A549 (cell line): Measurements from ENCODE around the gene SEPTIN1. TPM values are rescaled to one million over a fixed set of nuclear protein-coding genes. Genes with fewer than 3 reads are reported as not detected.

Source experiments
- ATAC-seq, 2 experiments: fragments of 200-7000 bp in 1 of 2; fragments of >200 bp in 1 of 2; cut with Nextera tagmentation in 1 of 2; cut with Tn5 transposase in 1 of 2; 3 replicates each; pipeline versions ENCODE4 v1.8.0 to v1.9.1; 2018 to 2020; ENCODE audit warnings: mild to moderate bottlenecking in 1 of 2, moderate library complexity in 1 of 2
- CTCF ChIA-PET: fragments of 300-600 bp; sonication (Branson Sonifier 250); formaldehyde crosslinking; extraction: SDS; loops from one replicate; lab custom pipeline; 2021; ENCODE audit warnings: antibody characterized with exemption, inconsistent platforms; lab: Yijun Ruan, JAX
- POLR2A ChIA-PET: fragments of 350-600 bp; formaldehyde crosslinking; extraction: SDS; loops from one replicate; lab custom pipeline; 2021; ENCODE audit warnings: antibody characterized with exemption, inconsistent platforms; lab: Yijun Ruan, JAX
- DNase-seq, 2 experiments: peaks; one replicate each; pipeline versions ENCODE4 v3.0.0 to v3.0.0-alpha.2; 2011 to 2016; ENCODE audit warnings: low read depth in 1 of 2, low spot score in 1 of 2
- FAIRE-seq: peaks from 2 replicates; lab custom pipeline; 2011; peaks lifted over from hg19 to GRCh38; lab: Jason Lieb, UNC
- H3K27ac ChIP-seq, 2 experiments: fragments of >200 bp; sonication (Bioruptor Twin); formaldehyde crosslinking; 3 replicates each; pipeline ENCODE4 v1.5.1; 2016 to 2017
- H3K4me1 ChIP-seq: fragments of >200 bp; sonication (Bioruptor Twin); formaldehyde crosslinking; 3 replicates; pipeline ENCODE4 v1.6.1; 2016
- H3K4me2 ChIP-seq: fragments of >200 bp; sonication (Bioruptor Twin); formaldehyde crosslinking; 3 replicates; pipeline ENCODE4 v1.6.1; 2016
- H3K4me3 ChIP-seq: fragments of >200 bp; sonication (Bioruptor Twin); formaldehyde crosslinking; 3 replicates; pipeline ENCODE4 v1.5.1; 2016
- H3K9me3 ChIP-seq: fragments of >200 bp; sonication (Bioruptor Twin); formaldehyde crosslinking; 3 replicates; pipeline ENCODE4 v1.6.1; 2016
- ATOH8 ChIP-seq: fragments of 250-450 bp; sonication (Bioruptor Pico); IDR thresholded peaks from 2 replicates; pipeline ENCODE4 v1.5.0; 2020; ENCODE audit warnings: low read depth, mild to moderate bottlenecking, moderate library complexity
- BHLHE40 ChIP-seq: IDR thresholded peaks from 2 replicates; pipeline ENCODE4 v1.6.1; 2012; ENCODE audit warnings: low read depth, low read length, inconsistent platforms
- CBX8 ChIP-seq: fragments of 200-600 bp; sonication (generic); IDR thresholded peaks from 2 replicates; pipeline ENCODE4 v1.6.1; 2016
- CHD2 ChIP-seq: fragments of 150-350 bp; IDR thresholded peaks from 2 replicates; pipeline ENCODE4 v1.6.1; 2014; ENCODE audit warnings: low read length; ENCODE audit not compliant: partially characterized antibody
- CHD4 ChIP-seq: fragments of 200-600 bp; sonication (generic); IDR thresholded peaks from 2 replicates; pipeline ENCODE4 v1.6.1; 2016; ENCODE audit warnings: antibody characterized with exemption, mild to moderate bottlenecking, borderline replicate concordance
- CTCF ChIP-seq: fragments of >200 bp; sonication (Bioruptor Twin); formaldehyde crosslinking; IDR thresholded peaks from 3 replicates; pipeline ENCODE4 v1.5.1; 2016
- EP300 ChIP-seq, 2 experiments: fragments of >200 bp; sonication (Bioruptor Twin); formaldehyde crosslinking; IDR thresholded peaks; 2 replicates in 1 of 2; 3 replicates in 1 of 2; pipeline ENCODE4 v1.6.1; 2016 to 2017
- ESRRA ChIP-seq: fragments of 150-350 bp; IDR thresholded peaks from 2 replicates; pipeline ENCODE4 v1.6.1; 2014; ENCODE audit warnings: mild to moderate bottlenecking, low read length, borderline replicate concordance
- FOSB ChIP-seq: fragments of 250-450 bp; sonication (Bioruptor Pico); IDR thresholded peaks from 2 replicates; pipeline ENCODE4 v1.5.0; 2020; ENCODE audit warnings: mild to moderate bottlenecking, moderate library complexity
- HEYL ChIP-seq: fragments of 250-450 bp; sonication (Bioruptor Pico); IDR thresholded peaks from 2 replicates; pipeline ENCODE4 v1.8.0; 2021; ENCODE audit warnings: mild to moderate bottlenecking, moderate library complexity
- HOXB5 ChIP-seq: fragments of 250-450 bp; sonication (Bioruptor Pico); IDR thresholded peaks from 2 replicates; pipeline ENCODE4 v1.5.0; 2020; ENCODE audit warnings: mild to moderate bottlenecking, moderate library complexity
- JUN ChIP-seq, 2 experiments: fragments of >200 bp; sonication (Bioruptor Twin); formaldehyde crosslinking; IDR thresholded peaks; 2 replicates in 1 of 2; 3 replicates in 1 of 2; pipeline ENCODE4 v1.6.1; 2016 to 2017
- KDM1A ChIP-seq: fragments of 200-600 bp; sonication (generic); IDR thresholded peaks from 2 replicates; pipeline ENCODE4 v1.6.1; 2016; ENCODE audit warnings: low read depth, mild to moderate bottlenecking
- KDM5A ChIP-seq: fragments of 200-600 bp; sonication (generic); IDR thresholded peaks from 2 replicates; pipeline ENCODE4 v1.6.1; 2016; ENCODE audit warnings: antibody characterized with exemption, mild to moderate bottlenecking
- PHF8 ChIP-seq: fragments of 200-600 bp; sonication (generic); IDR thresholded peaks from 2 replicates; pipeline ENCODE4 v1.6.1; 2016; ENCODE audit warnings: low read depth, mild to moderate bottlenecking, antibody characterized with exemption, moderate library complexity, borderline replicate concordance
- POLR2A ChIP-seq: IDR thresholded peaks from 2 replicates; pipeline ENCODE4 v1.6.1; 2012; ENCODE audit warnings: mild to moderate bottlenecking, low read length
- RAD21 ChIP-seq, 2 experiments: fragments of >200 bp in 1 of 2; sonication (Bioruptor Twin) in 1 of 2; formaldehyde crosslinking in 1 of 2; IDR thresholded peaks in 1 of 2; conservative IDR thresholded peaks in 1 of 2; 2 replicates in 1 of 2; 3 replicates in 1 of 2; pipeline ENCODE4 v1.6.1; 2012 to 2018; ENCODE audit warnings: inconsistent platforms in 1 of 2
- RARB ChIP-seq: fragments of 250-450 bp; sonication (Bioruptor Pico); IDR thresholded peaks from 2 replicates; pipeline ENCODE4 v1.8.0; 2021; ENCODE audit warnings: mild to moderate bottlenecking, moderate library complexity
- REST ChIP-seq: fragments of 200-600 bp; sonication (generic); IDR thresholded peaks from 2 replicates; pipeline ENCODE4 v1.6.1; 2016; ENCODE audit warnings: antibody characterized with exemption, mild to moderate bottlenecking, moderate library complexity
- RNF2 ChIP-seq: fragments of 200-600 bp; sonication (generic); IDR thresholded peaks from 2 replicates; pipeline ENCODE4 v1.6.1; 2016; ENCODE audit warnings: low read depth, mild to moderate bottlenecking, antibody characterized with exemption, moderate library complexity, borderline replicate concordance
- TP53 ChIP-seq: fragments of 250-450 bp; sonication (Bioruptor Pico); IDR thresholded peaks from 2 replicates; pipeline ENCODE4 v1.5.0; 2021; ENCODE audit warnings: mild to moderate bottlenecking, moderate library complexity
- whole genome bisulfite sequencing: methylation state at CpG from one replicate; pipeline ENCODE4 v1.1.6; 2017; ENCODE audit errors: missing lambda C conversion rate; 5-methylcytosine and 5-hydroxymethylcytosine counted together
- polyA minus RNA-seq: library from RNA; depleted of rRNA, polyadenylated mRNA; stranded (reverse); fragments of >200 nt; gene quantifications from 2 replicates; pipeline ENCODE4 v1.2.3, GENCODE V29; 2011; rRNA and poly(A)+ RNA removed
- polyA plus RNA-seq, 4 experiments: library from polyadenylated mRNA; depleted of rRNA in 3 of 4; stranded (reverse); fragments of >200 nt; fragmentation: RNase III in 1 of 4; extraction: RNeasy Plus Mini Kit Qiagen cat#74134 plus additional on column Dnase treatment in 1 of 4; gene quantifications; 2 replicates in 3 of 4; 3 replicates in 1 of 4; pipeline ENCODE4 v1.2.3, GENCODE V29; 2011 to 2017

SEPTIN1 gene
- polyA plus RNA-seq (2011; rRNA removed) (0.13 and 0.17 TPM in 2 replicates), polyA plus RNA-seq (2017; fragmentation: RNase III; extraction: RNeasy Plus Mini Kit Qiagen cat#74134 plus additional on column Dnase treatment) (0.58 to 0.73 TPM (median 0.65 TPM) in 3 replicates), polyA minus RNA-seq (not detected in 2 replicates)
- 0.75 and 0.91 TPM in 2 replicates for polyA plus RNA-seq (2012; cell fraction: cytosol; rRNA removed)
- polyA plus RNA-seq (2012; cell fraction: nucleus; rRNA removed), result 0.54 and 0.69 TPM in 2 replicates

- H3K4me1 ChIP-seq, result peaks cover 7% of the 10 kb centered on the region
- 78% methylated on average over 12 of the region's 12 CpGs for WGBS
- no peak for ATAC-seq
- peak; percentile 20; the same call in 1 of the 2 replicates for TF ChIP-seq POLR2A
- TF ChIP-seq ESRRA, result no peak
- no peak for TF ChIP-seq HEYL (CRISPR knock-in tag)
- no peak for TF ChIP-seq RAD21 (conservative IDR thresholded peaks at IDR 0.05 in 1 of 2, IDR thresholded peaks at IDR 0.05 in 1 of 2)
- TF ChIP-seq KDM5A, result no peak
- TF ChIP-seq CHD2, result no peak
- FAIRE-seq, result no peak
- H3K9me3 ChIP-seq, result no peaks in the 10 kb centered on the region
- no peak within 1 kb of the TSS for H3K4me3 ChIP-seq
- no peak for DNase-seq
- no peak within 1 kb of the TSS for H3K27ac ChIP-seq
- ChIA-PET POLR2A (interaction anchor here (1.1 kb wide), 1 partner anchor 13 kb away, joined by 4 read pairs; the partner anchor contains the start of gene ZNF48), CTCF (interaction anchor here (1.0 to 6.1 kb wide), 5 partner anchors 11 to 247 kb away, joined by 3 to 26 read pairs (median 4); partner anchors contain the start of gene ZNF48)
- no peak within 1 kb of the TSS for H3K4me2 ChIP-seq
These were observed at the start of gene SEPTIN1 for GRCh38 chr16:30382111-30382881. TSS of gene SEPTIN1 (minus strand) at chr16:30382561. CDS start at chr16:30382542, 19 bp downstream.

- H3K4me2 ChIP-seq, result peak overlapping the region; percentile 44
- 69% methylated on average over 17 of the region's 19 CpGs for WGBS
- peak overlapping the region; percentile 35 to 77; a peak in 5 of 6 replicates for H3K27ac ChIP-seq
- peaks cover 12% of the 10 kb centered on the region for H3K4me1 ChIP-seq
- ATAC-seq (peak; percentile 46 to 51), FAIRE-seq (no peak), DNase-seq (peak in 1 of 2 experiments; percentile 13)
- TF ChIP-seq PHF8 (no peak), HOXB5 (CRISPR knock-in tag) (peak; percentile 71)
- ChIA-PET CTCF (interaction anchor here (0.8 to 5.3 kb wide), 49 partner anchors 10 to 339 kb away, joined by 3 to 68 read pairs (median 7); partner anchors contain the start of genes GDPD3, SEPHS2, TBC1D10B and TBX6), POLR2A (interaction anchor here (0.9 to 2.1 kb wide), 14 partner anchors 12 to 220 kb away, joined by 3 to 23 read pairs (median 8); partner anchors contain the start of genes PRR14, SEPHS2, ZNF689 and ZNF747)
- no peaks in the 10 kb centered on the region for H3K9me3 ChIP-seq
- H3K4me3 ChIP-seq, result no peak overlapping the region
These were observed 48.1 kb upstream of the SEPTIN1 start for GRCh38 chr16:30430428-30430970.

- H3K27ac ChIP-seq, result peak within 1 kb of the TSS; percentile 77 to 89
- H3K9me3 ChIP-seq, result no peaks in the 10 kb centered on the region
- peak; percentile 98 to 100 for DNase-seq
- ChIA-PET CTCF (interaction anchor here (0.5 to 5.3 kb wide), 73 partner anchors 10 to 760 kb away, joined by 3 to 68 read pairs (median 5); partner anchors contain the start of genes GDPD3, SEPHS2, TBC1D10B and TBX6), POLR2A (interaction anchor here (0.9 to 2.1 kb wide), 14 partner anchors 12 to 221 kb away, joined by 3 to 23 read pairs (median 8); partner anchors contain the start of genes PRR14, SEPHS2, ZNF689 and ZNF747)
- H3K4me1 ChIP-seq, result peaks cover 12% of the 10 kb centered on the region
- peak within 1 kb of the TSS; percentile 75 for H3K4me2 ChIP-seq
- peak; percentile 99 for ATAC-seq
- WGBS, result under 1% methylated on average over 40 of the region's 49 CpGs
- H3K4me3 ChIP-seq, result peak within 1 kb of the TSS; percentile 70
- FAIRE-seq, result no peak
- TF ChIP-seq ESRRA, result peak; percentile 89
- TF ChIP-seq FOSB (CRISPR knock-in tag), result no peak
- TF ChIP-seq CBX8, result no peak
- no peak for TF ChIP-seq RNF2
- peak; percentile 95 for TF ChIP-seq CTCF
- no peak for TF ChIP-seq EP300 (IDR thresholded peaks at IDR 0.05)
- TF ChIP-seq KDM5A, result no peak; the same call in 1 of the 2 replicates
- TF ChIP-seq ATOH8 (CRISPR knock-in tag), result no peak
- TF ChIP-seq JUN (IDR thresholded peaks at IDR 0.05), result peak in 1 of 2 experiments; percentile 64; a peak in 3 of 5 replicates
- peak; percentile 63; the same call in 1 of the 2 replicates for TF ChIP-seq HOXB5 (CRISPR knock-in tag)
- TF ChIP-seq RARB (CRISPR knock-in tag), result no peak
- TF ChIP-seq TP53 (CRISPR knock-in tag), result 0 out of 2 replicates have a peak, but pooled peaks have one; percentile 28
- TF ChIP-seq KDM1A, result peak; percentile 80
- TF ChIP-seq BHLHE40, result no peak
- TF ChIP-seq CHD4, result no peak; the same call in 1 of the 2 replicates
- TF ChIP-seq REST, result no peak
These were observed 47.5 kb upstream of the SEPTIN1 start, which contains the start of gene DCTPP1 for GRCh38 chr16:30429678-30430427. TSS of gene DCTPP1 (minus strand) at chr16:30430030. CDS start at chr16:30429980, 50 bp downstream.
